Measurements from ENCODE around the gene AXL. TPM values are rescaled to one million over a fixed set of nuclear protein-coding genes. Genes with fewer than 3 reads are reported as not detected.
"Not testable (repeated sequence)": the region's sequence is repeated elsewhere in the genome, so short reads cannot be mapped to it uniquely, and the experiment has no call there.

AXL gene
- total RNA-seq, 1 donor: 360 TPM

- no peak for TF ChIP-seq CTCF (IDR thresholded peaks at IDR 0.05; ENCODE audit: insufficient read depth, low read depth, low read length)
- H3K4me3 ChIP-seq (ENCODE audit: low read depth, low read length): no peak overlapping the region
- no peak for DNase-seq (ENCODE audit: low read depth)
Measured at GRCh38 chr19:41198559-41198958, 20.5 kb upstream of the AXL start.

- no peak for DNase-seq (ENCODE audit: low read depth)
Measured at GRCh38 chr19:41203371-41203770, 15.7 kb upstream of the AXL start.

GRCh38 chr19:41204338-41204737 lies 14.7 kb upstream of the AXL start:
- H3K4me3 ChIP-seq (ENCODE audit: low read depth, low read length): not testable (repeated sequence)
- peak; percentile 89 for DNase-seq (ENCODE audit: low read depth)
- TF ChIP-seq CTCF (IDR thresholded peaks at IDR 0.05; ENCODE audit: insufficient read depth, low read depth, low read length): peak; percentile 95

More at GRCh38 chr19:41203371-41203770, 15.7 kb upstream of the AXL start:
- TF ChIP-seq CTCF (IDR thresholded peaks at IDR 0.05; ENCODE audit: insufficient read depth, low read depth, low read length): no peak
- H3K4me3 ChIP-seq (ENCODE audit: low read depth, low read length): no peak overlapping the region

GRCh38 chr19:41205995-41206394 lies 13.0 kb upstream of the AXL start:
- no peak overlapping the region for H3K4me3 ChIP-seq (ENCODE audit: low read depth, low read length)
- no peak for TF ChIP-seq CTCF (IDR thresholded peaks at IDR 0.05; ENCODE audit: insufficient read depth, low read depth, low read length)
- no peak for DNase-seq (ENCODE audit: low read depth)

- no peak overlapping the region for H3K4me3 ChIP-seq (ENCODE audit: low read depth, low read length)
- DNase-seq (ENCODE audit: low read depth): no peak
- no peak for TF ChIP-seq CTCF (IDR thresholded peaks at IDR 0.05; ENCODE audit: insufficient read depth, low read depth, low read length)
Measured at GRCh38 chr19:41206456-41206855, 12.6 kb upstream of the AXL start.

- no peak overlapping the region for H3K4me3 ChIP-seq (ENCODE audit: low read depth, low read length)
- DNase-seq (ENCODE audit: low read depth): peak; percentile 51
- TF ChIP-seq CTCF (IDR thresholded peaks at IDR 0.05; ENCODE audit: insufficient read depth, low read depth, low read length): no peak
Measured at GRCh38 chr19:41206926-41207750, 11.9 kb upstream of the AXL start.

Data from fibroblast of villous mesenchyme (primary cell).